BLaER1 treated with 17β-estradiol and CSF1 and Interleukin-3, amounts not matched to agents 10 nM and 100 nM (cell line): ENCODE data around the gene NOXA1.
"Not testable (repeated sequence)": the region's sequence is repeated elsewhere in the genome, so short reads cannot be mapped to it uniquely, and the experiment has no call there.

ENCODE experiments used
- H3K27ac ChIP-seq, 11 experiments: shearing (Covaris generic); formaldehyde crosslinking; 2 replicates each; pipeline ENCODE4 v1.8.1; 2022
- H3K27me3 ChIP-seq, 11 experiments: shearing (Covaris generic); formaldehyde crosslinking; 2 replicates each; pipeline ENCODE4 v1.8.1; 2022
- H3K36me3 ChIP-seq, 11 experiments: shearing (Covaris generic); formaldehyde crosslinking; 2 replicates each; pipeline ENCODE4 v1.8.1; 2022
- H3K4me1 ChIP-seq, 10 experiments: shearing (Covaris generic); formaldehyde crosslinking; 2 replicates each; pipeline ENCODE4 v1.8.1; 2022
- H3K4me2 ChIP-seq, 11 experiments: shearing (Covaris generic); formaldehyde crosslinking; 2 replicates each; pipeline ENCODE4 v1.8.1; 2022
- H3K4me3 ChIP-seq, 10 experiments: shearing (Covaris generic); formaldehyde crosslinking; 2 replicates each; pipeline ENCODE4 v1.8.1; 2022
- H3K9ac ChIP-seq, 11 experiments: shearing (Covaris generic); formaldehyde crosslinking; 2 replicates each; pipeline ENCODE4 v1.8.1; 2022
- H3K9me3 ChIP-seq, 11 experiments: shearing (Covaris generic); formaldehyde crosslinking; replicated peaks in 1 of 11; 2 replicates each; pipeline ENCODE4 v1.8.1; 2022
- H4K20me1 ChIP-seq, 11 experiments: shearing (Covaris generic); formaldehyde crosslinking; 2 replicates each; pipeline ENCODE4 v1.8.1; 2022
- Cebpa-rat ChIP-seq, 11 experiments: shearing (Covaris generic); IDR thresholded peaks; 2 replicates each; pipeline ENCODE4 v1.8.1; 2022

Gene NOXA1

GRCh38 chr9:137380171-137380570, 43.0 kb upstream of the NOXA1 start:
- no peak overlapping the region for H3K9ac ChIP-seq
- H3K27me3 ChIP-seq = no peaks in the 10 kb centered on the region
- H4K20me1 ChIP-seq = peaks cover 0 to 10% (median 0%) of the 10 kb centered on the region in 11 experiments; a peak in 5 of 22 replicates
- H3K4me2 ChIP-seq = no peak overlapping the region
- no peak overlapping the region for H3K4me3 ChIP-seq
- no peak for TF ChIP-seq Cebpa-rat (IDR thresholded peaks at IDR 0.05)
- no peak overlapping the region for H3K27ac ChIP-seq
- peaks cover 0 to 4% (median 0%) of the 10 kb centered on the region in 11 experiments; a peak in 2 of 22 replicates for H3K36me3 ChIP-seq
- peaks cover 7 to 13% (median 12%) of the 10 kb centered on the region in 11 experiments; a peak in 20 of 22 replicates for H3K9me3 ChIP-seq
- peaks cover 6 to 29% (median 25%) of the 10 kb centered on the region in 10 experiments; a peak in 18 of 20 replicates for H3K4me1 ChIP-seq

GRCh38 chr9:137380606-137381005, 42.6 kb upstream of the NOXA1 start:
- Histone ChIP-seq H3K4me2 (no peak overlapping the region), H4K20me1 (peaks cover 0 to 10% (median 0%) of the 10 kb centered on the region in 11 experiments; a peak in 5 of 22 replicates), H3K9ac (no peak overlapping the region), H3K27ac (no peak overlapping the region), H3K36me3 (peaks cover 0 to 4% (median 0%) of the 10 kb centered on the region in 11 experiments; a peak in 2 of 22 replicates), H3K4me1 (peaks cover 6 to 33% (median 25%) of the 10 kb centered on the region in 10 experiments; a peak in 18 of 20 replicates), H3K4me3 (no peak overlapping the region), H3K9me3 (peaks cover 3 to 9% (median 8%) of the 10 kb centered on the region in 11 experiments; a peak in 20 of 22 replicates), H3K27me3 (no peaks in the 10 kb centered on the region)
- no peak for TF ChIP-seq Cebpa-rat (IDR thresholded peaks at IDR 0.05)

GRCh38 chr9:137381501-137382443, 41.4 kb upstream of the NOXA1 start:
- Histone ChIP-seq H3K27ac (no peak overlapping the region), H3K27me3 (no peaks in the 10 kb centered on the region), H3K4me1 (peaks cover 12 to 45% (median 34%) of the 10 kb centered on the region in 10 experiments), H3K9ac (no peak overlapping the region), H3K9me3 (no peaks in the 10 kb centered on the region; a peak in 1 of 22 replicates), H3K36me3 (peaks cover 0 to 4% (median 0%) of the 10 kb centered on the region in 11 experiments; a peak in 1 of 22 replicates), H3K4me3 (no peak overlapping the region), H4K20me1 (peaks cover 0 to 10% (median 0%) of the 10 kb centered on the region in 11 experiments; a peak in 5 of 22 replicates), H3K4me2 (no peak overlapping the region)
- no peak for TF ChIP-seq Cebpa-rat (IDR thresholded peaks at IDR 0.05)

GRCh38 chr9:137382444-137383080, 40.6 kb upstream of the NOXA1 start:
- Histone ChIP-seq H4K20me1 (peaks cover 0 to 10% (median 0%) of the 10 kb centered on the region in 11 experiments; a peak in 5 of 22 replicates), H3K4me3 (no peak overlapping the region), H3K9me3 (no peaks in the 10 kb centered on the region), H3K9ac (peak overlapping the region in 6 of 11 experiments; percentile 6 to 47 (median 32); a peak in 5 of 22 replicates), H3K4me2 (peak overlapping the region; percentile 16 to 90 (median 71); a peak in 19 of 22 replicates), H3K36me3 (0 out of 22 replicates have a peak, but pooled peaks cover 0 to 4% (median 0%) of the 10 kb centered on the region in 11 experiments), H3K4me1 (peaks cover 20 to 52% (median 42%) of the 10 kb centered on the region in 10 experiments), H3K27me3 (no peaks in the 10 kb centered on the region), H3K27ac (peak overlapping the region in 2 of 11 experiments; percentile 6 to 28; a peak in 1 of 22 replicates)
- no peak for TF ChIP-seq Cebpa-rat (IDR thresholded peaks at IDR 0.05)

GRCh38 chr9:137383081-137383783, 40.0 kb upstream of the NOXA1 start:
- Histone ChIP-seq H3K27ac (peak overlapping the region in 2 of 11 experiments; percentile 6 to 28; a peak in 1 of 22 replicates), H3K4me1 (peaks cover 27 to 59% (median 49%) of the 10 kb centered on the region in 10 experiments), H3K9me3 (no peaks in the 10 kb centered on the region), H3K4me3 (no peak overlapping the region), H3K27me3 (no peaks in the 10 kb centered on the region), H3K9ac (peak overlapping the region in 6 of 11 experiments; percentile 6 to 47 (median 32); a peak in 5 of 22 replicates), H4K20me1 (peaks cover 0 to 10% (median 0%) of the 10 kb centered on the region in 11 experiments; a peak in 5 of 22 replicates), H3K36me3 (0 out of 22 replicates have a peak, but pooled peaks cover 0 to 4% (median 0%) of the 10 kb centered on the region in 11 experiments), H3K4me2 (peak overlapping the region; percentile 16 to 90 (median 71); a peak in 20 of 22 replicates)
- TF ChIP-seq Cebpa-rat (IDR thresholded peaks at IDR 0.05) = no peak

GRCh38 chr9:137383784-137384756, 39.1 kb upstream of the NOXA1 start:
- H3K36me3 ChIP-seq = peaks cover 0 to 4% (median 0%) of the 10 kb centered on the region in 11 experiments; a peak in 1 of 22 replicates
- peak overlapping the region in 1 of 11 experiments; percentile 32; a peak in 1 of 22 replicates for H3K9ac ChIP-seq
- no peak overlapping the region for H3K27ac ChIP-seq
- H3K9me3 ChIP-seq = no peaks in the 10 kb centered on the region
- H3K4me2 ChIP-seq = peak overlapping the region in 8 of 11 experiments; percentile 56 to 90 (median 80); a peak in 17 of 22 replicates
- H4K20me1 ChIP-seq = peaks cover 0 to 10% (median 0%) of the 10 kb centered on the region in 11 experiments; a peak in 5 of 22 replicates
- H3K4me1 ChIP-seq = peaks cover 35 to 68% (median 57%) of the 10 kb centered on the region in 10 experiments
- no peaks in the 10 kb centered on the region for H3K27me3 ChIP-seq
- H3K4me3 ChIP-seq = no peak overlapping the region
- no peak for TF ChIP-seq Cebpa-rat (IDR thresholded peaks at IDR 0.05)

- Histone ChIP-seq H3K9ac (no peak overlapping the region), H3K36me3 (no peaks in the 10 kb centered on the region; a peak in 1 of 22 replicates), H3K27me3 (no peaks in the 10 kb centered on the region), H3K4me3 (no peak overlapping the region), H3K4me1 (peaks cover 37 to 78% (median 68%) of the 10 kb centered on the region in 10 experiments), H3K4me2 (peak overlapping the region in 6 of 11 experiments; percentile 8 to 99 (median 90); a peak in 8 of 22 replicates), H4K20me1 (peaks cover 0 to 10% (median 0%) of the 10 kb centered on the region in 11 experiments; a peak in 5 of 22 replicates), H3K9me3 (no peaks in the 10 kb centered on the region), H3K27ac (no peak overlapping the region)
- no peak for TF ChIP-seq Cebpa-rat (IDR thresholded peaks at IDR 0.05)
Measured at GRCh38 chr9:137385061-137385655, 38.0 kb upstream of the NOXA1 start.

GRCh38 chr9:137386507-137387113, 36.6 kb upstream of the NOXA1 start:
- Histone ChIP-seq H4K20me1 (peaks cover 0 to 15% (median 0%) of the 10 kb centered on the region in 11 experiments; a peak in 5 of 22 replicates), H3K4me2 (peak overlapping the region; percentile 73 to 99 (median 90)), H3K4me1 (peaks cover 49 to 93% (median 81%) of the 10 kb centered on the region in 10 experiments), H3K27ac (peak overlapping the region in 10 of 11 experiments; percentile 65 to 82 (median 78); a peak in 20 of 22 replicates), H3K9ac (peak overlapping the region in 10 of 11 experiments; percentile 55 to 70 (median 65); a peak in 16 of 22 replicates)
- not testable (repeated sequence) for H3K9me3 ChIP-seq, H3K36me3 ChIP-seq, H3K4me3 ChIP-seq, H3K27me3 ChIP-seq
